HUES6 (cell line): ENCODE results near the gene XXYLT1.
A peak's percentile ranks its signal among the peaks of the same experiment; 100 is the strongest.

Source experiments
- H3K27ac ChIP-seq: 2 replicates; pipeline ENCODE4 v1.7.0; 2013; ENCODE audit warnings: low read depth, mild to moderate bottlenecking, low read length, inconsistent platforms
- H3K27me3 ChIP-seq: 2 replicates; pipeline ENCODE4 v1.6.1; 2013; ENCODE audit warnings: low read length; ENCODE audit not compliant: control insufficient read depth, insufficient read depth
- H3K36me3 ChIP-seq: 2 replicates; pipeline ENCODE4 v1.6.1; 2013; ENCODE audit warnings: low read length; ENCODE audit not compliant: control insufficient read depth, insufficient read depth
- H3K4me1 ChIP-seq: 2 replicates; pipeline ENCODE4 v1.6.1; 2013; ENCODE audit warnings: low read length; ENCODE audit not compliant: control insufficient read depth, insufficient read depth
- H3K4me3 ChIP-seq: 2 replicates; pipeline ENCODE4 v1.5.1; 2013; ENCODE audit warnings: low read depth, low read length
- H3K9ac ChIP-seq: one replicate; pipeline ENCODE4 v1.6.1; 2013; ENCODE audit warnings: mild to moderate bottlenecking, low read length
- H3K9me3 ChIP-seq: 2 replicates; pipeline ENCODE4 v1.6.1; 2013; ENCODE audit warnings: low read depth, low read length; ENCODE audit not compliant: control insufficient read depth, insufficient read depth

The XXYLT1 gene

DNA sequence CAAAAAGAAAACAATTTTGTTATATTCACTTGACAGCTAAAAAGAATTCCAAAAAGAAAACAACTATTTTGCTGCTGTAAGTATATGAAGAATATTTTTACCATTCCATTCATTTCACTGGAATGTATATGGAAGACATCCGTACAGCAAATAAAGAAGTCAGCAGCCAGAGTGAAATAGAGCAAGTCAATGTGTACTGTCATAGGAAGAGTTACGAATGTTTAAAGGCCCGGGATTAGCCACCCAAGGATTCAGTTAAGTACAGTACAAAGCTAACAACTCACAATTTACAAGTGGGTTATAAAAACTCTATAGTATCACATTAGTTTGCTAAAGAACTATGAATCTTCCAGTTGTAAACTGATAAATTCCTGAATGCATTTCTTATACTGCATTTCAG is 14.4 kb upstream of the XXYLT1 start:
- no peaks in the 10 kb centered on the region for H3K9me3 ChIP-seq
- no peak overlapping the region for H3K9ac ChIP-seq
- peaks cover 38% of the 10 kb centered on the region for H3K36me3 ChIP-seq
- H3K27ac ChIP-seq, result no peak overlapping the region
- H3K4me3 ChIP-seq, result no peak overlapping the region
- H3K4me1 ChIP-seq, result no peaks in the 10 kb centered on the region
- H3K27me3 ChIP-seq, result no peaks in the 10 kb centered on the region

DNA sequence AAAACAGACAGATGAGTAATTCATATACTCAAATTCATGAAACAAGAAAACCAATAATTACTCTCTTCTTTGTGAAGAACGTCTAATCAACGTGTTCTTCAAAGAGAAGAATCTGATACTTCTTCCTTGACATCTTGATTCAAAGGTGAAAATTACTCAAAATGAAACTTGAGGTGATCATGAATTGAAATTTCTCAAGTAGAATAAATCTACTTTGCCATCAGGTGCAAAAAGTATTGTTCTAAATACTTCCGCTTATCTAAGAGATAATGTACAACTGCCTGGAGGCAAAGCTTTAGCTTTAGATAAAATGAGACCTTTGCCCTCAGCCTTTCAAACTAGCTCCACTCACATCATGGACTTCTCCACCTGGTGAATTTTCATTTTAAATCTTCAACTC is 13.9 kb upstream of the XXYLT1 start:
- Histone ChIP-seq H3K36me3 (peaks cover 33% of the 10 kb centered on the region), H3K9me3 (no peaks in the 10 kb centered on the region), H3K4me3 (no peak overlapping the region), H3K27me3 (no peaks in the 10 kb centered on the region), H3K27ac (no peak overlapping the region), H3K4me1 (no peaks in the 10 kb centered on the region), H3K9ac (no peak overlapping the region)

DNA sequence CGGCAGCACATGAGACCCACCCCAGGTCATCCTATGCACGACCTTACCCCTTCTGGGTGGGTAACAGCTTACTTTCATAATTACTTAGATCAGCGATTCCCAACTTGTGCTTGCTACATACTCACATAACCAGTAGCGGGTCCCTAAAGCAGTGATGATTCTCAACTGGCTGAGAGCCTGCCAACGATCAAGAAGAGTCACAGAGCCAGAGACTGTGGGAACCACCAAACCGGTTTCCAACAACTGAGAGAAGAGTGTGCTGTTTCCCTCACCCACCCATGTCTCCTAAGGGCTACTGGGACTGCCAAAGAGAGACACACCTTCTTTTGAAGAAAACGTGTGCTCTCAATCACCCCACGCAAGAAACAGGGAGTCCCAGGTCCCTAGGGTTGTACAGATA is 12.0 kb upstream of the XXYLT1 start:
- Histone ChIP-seq H3K36me3 (peaks cover 24% of the 10 kb centered on the region), H3K4me1 (no peaks in the 10 kb centered on the region), H3K4me3 (no peak overlapping the region), H3K9ac (no peak overlapping the region), H3K27ac (no peak overlapping the region), H3K9me3 (no peaks in the 10 kb centered on the region), H3K27me3 (no peaks in the 10 kb centered on the region)

DNA sequence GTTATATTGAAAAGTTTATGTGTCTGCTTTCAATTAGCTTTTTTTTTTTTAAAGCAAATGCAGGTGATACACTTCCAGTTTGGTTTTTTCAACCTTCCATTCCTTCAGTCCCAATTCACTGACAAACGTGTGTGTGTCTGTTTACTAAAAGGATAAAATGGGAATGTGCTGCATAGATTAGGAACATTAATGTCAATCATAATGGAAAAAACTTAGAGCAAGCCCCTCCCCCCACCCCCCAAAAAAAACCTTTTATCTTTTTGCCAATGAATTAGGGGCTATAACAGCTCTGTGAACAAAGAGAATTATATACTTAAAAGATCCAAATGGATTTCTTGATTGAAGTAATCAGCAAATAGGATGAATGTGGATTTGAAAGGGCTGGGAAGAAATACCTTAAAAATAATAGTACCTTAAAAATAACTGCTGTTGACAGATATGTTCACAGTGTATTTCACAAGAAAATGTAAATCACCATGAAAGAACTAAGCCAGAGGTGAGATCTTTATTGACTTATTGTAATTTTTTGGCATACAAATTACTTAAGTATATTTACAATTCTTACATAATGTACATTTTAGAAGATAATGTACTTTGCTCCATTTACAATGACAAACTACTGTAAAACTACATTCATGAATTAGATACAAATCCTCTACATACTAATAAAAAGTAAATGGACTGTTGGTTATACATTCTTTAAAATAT is 3.5 kb upstream of the XXYLT1 start:
- Histone ChIP-seq H3K36me3 (no peaks in the 10 kb centered on the region; the same call in 1 of the 2 replicates), H3K9ac (no peak overlapping the region), H3K27ac (no peak overlapping the region), H3K4me3 (no peak overlapping the region), H3K4me1 (peaks cover 15% of the 10 kb centered on the region), H3K9me3 (no peaks in the 10 kb centered on the region), H3K27me3 (no peaks in the 10 kb centered on the region)

DNA sequence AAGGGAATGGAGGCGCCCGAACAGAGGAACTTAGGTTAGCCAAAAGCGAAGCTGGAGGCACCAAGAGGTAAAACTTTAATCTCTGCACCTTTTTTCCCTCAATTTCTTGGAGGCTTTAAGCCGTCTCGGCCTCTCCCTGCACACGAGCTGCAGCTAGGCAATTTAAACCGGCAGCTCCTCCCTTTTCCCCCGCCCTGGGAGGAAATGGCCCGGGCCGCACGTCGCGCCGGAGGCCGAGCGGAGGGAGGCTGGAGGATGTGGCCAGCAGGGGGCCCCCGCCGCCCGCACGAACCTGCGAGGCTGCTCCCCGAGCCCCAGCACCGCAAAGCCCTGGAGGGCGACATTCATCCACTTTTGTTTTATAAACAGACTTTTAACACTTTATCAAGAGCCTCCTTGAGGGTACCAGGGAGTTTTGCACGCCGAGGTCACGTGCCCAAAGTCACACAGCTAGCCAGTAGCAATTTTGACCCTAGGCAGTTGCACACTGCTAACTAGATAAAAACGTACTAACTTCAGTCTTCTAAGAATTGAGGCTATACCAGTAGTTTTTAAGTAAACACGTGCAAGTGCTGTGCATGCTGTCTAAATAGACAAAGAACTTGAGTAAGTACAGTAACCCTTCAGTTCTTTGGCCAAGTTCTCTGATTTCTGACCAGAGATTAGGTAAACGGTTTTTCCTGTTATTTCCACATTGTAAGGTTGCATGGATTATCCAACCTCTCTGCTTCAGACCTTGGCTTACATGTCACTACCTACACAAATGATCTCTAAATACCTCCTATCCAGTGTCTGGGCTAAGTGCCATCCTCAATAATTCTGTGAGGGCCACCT is 668 bp upstream of the XXYLT1 start:
- Histone ChIP-seq H3K9ac (peak overlapping the region; percentile 90), H3K36me3 (peaks cover 8% of the 10 kb centered on the region), H3K27ac (peak overlapping the region; percentile 75), H3K9me3 (no peaks in the 10 kb centered on the region), H3K4me1 (peaks cover 21% of the 10 kb centered on the region), H3K27me3 (no peaks in the 10 kb centered on the region), H3K4me3 (peak overlapping the region; percentile 77)

DNA sequence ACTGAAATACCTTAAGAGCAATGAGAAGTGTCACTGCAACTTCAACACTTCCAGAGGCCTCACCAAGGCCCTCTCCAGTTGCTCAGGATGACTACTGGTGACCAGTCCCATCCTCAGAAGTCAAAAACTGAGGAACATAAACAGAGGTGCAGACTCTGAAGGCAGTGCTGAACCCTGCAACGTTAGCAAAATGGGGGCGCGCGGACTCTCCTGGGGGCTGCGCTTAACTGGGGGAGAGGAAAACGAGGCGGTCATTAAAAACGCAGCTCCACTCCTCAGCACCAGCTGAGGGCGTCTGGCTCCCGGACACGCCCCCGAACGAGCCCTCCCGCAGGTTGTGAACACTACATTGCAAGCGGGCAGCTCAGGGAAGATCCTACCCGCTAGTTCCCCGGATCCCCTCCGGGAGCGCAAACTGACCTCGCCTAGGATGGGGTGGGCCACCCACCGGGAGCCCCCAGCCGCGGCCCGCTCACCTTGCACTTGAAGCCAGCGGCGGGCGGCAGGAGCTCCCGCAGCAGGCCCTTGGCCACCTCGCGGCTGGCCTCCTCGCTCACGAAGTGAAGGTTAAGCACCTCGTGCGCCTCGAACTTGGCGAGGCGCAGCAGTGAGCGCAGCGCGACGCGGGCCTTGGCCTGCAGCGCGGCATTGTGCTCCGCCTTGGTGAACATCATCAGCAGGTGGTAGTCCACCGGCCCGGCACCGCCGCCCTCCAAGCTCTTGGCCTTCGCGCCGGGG is 711 bp downstream of the XXYLT1 start:
- peak overlapping the region; percentile 77 for H3K4me3 ChIP-seq
- no peaks in the 10 kb centered on the region for H3K27me3 ChIP-seq
- peak overlapping the region; percentile 90 for H3K9ac ChIP-seq
- H3K9me3 ChIP-seq, result no peaks in the 10 kb centered on the region
- peaks cover 21% of the 10 kb centered on the region for H3K4me1 ChIP-seq
- peak overlapping the region; percentile 75; the same call in 1 of the 2 replicates for H3K27ac ChIP-seq
- peaks cover 20% of the 10 kb centered on the region for H3K36me3 ChIP-seq

DNA sequence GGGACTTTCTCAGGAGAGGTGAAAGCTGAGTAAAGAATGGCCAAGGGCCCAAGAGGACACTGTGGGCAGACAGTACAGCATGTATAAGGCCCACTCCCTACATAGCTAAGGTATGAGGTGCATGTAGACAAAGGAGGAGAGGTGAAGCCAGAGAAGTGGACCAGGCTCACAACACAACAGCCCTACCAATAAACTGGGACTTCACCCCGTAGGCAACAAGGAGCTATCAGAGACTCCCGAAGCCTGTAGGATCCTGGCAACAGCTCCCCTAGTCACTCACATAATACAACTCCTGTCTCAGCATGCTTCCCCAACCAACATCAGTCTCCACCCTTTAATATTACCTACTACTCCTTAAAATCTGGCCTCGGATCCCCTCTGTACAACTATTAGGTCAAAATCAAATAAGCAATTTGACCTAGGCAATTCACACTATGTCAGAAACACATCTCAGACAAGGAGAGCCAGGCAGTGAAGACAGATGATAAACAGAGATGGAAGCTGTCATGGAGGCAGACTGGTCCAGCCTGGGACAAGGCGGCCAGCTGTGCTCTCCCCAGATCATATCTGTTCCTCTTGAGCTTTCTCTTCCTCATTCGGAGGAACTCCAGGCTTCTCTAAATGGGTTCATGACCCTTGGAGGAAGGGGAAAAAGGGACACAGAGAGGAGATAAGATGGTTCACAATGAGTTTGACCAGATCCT is 1.4 kb downstream of the XXYLT1 start:
- H3K27ac ChIP-seq, result no peak overlapping the region
- H3K4me1 ChIP-seq, result peaks cover 21% of the 10 kb centered on the region
- peak overlapping the region; percentile 77 for H3K4me3 ChIP-seq
- H3K27me3 ChIP-seq, result no peaks in the 10 kb centered on the region
- H3K9ac ChIP-seq, result peak overlapping the region; percentile 90
- peaks cover 20% of the 10 kb centered on the region for H3K36me3 ChIP-seq
- H3K9me3 ChIP-seq, result no peaks in the 10 kb centered on the region

DNA sequence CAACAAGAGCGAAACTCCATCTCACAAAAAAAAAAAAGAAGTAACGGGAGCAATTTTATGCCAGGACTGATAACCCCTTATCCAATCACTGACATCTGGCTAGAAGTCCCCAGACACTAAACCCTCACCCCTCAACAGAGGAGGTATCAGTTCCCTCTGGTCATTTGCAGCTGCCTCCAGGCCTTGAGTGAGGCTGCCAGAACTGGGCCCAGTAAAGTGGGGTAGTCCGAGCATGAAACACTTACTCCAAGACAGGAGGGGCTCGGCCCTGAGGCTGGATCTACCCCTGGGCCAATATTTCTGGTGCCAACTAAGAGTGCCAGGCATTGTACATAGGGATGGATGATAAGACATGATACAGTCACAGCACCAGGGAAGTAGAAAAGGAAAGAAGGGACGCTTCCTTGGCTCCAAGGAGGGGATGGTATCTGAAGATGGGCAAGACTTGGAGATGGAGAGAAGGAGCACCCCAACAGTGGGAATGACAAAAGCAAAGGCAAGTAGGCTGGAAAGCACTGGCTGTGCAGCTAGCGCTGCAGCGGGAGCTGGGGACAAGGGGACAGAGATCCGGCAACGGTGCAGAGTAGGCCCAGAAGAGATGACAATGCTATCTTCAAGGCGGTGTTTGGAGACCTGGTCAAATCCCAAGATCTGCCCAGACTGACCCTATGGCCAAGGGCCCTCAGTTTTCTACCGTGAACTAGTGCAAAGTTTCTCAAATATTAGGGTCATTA is 2.2 kb downstream of the XXYLT1 start:
- no peaks in the 10 kb centered on the region for H3K27me3 ChIP-seq
- no peak overlapping the region for H3K9ac ChIP-seq
- H3K9me3 ChIP-seq, result no peaks in the 10 kb centered on the region
- peaks cover 21% of the 10 kb centered on the region for H3K4me1 ChIP-seq
- no peak overlapping the region for H3K4me3 ChIP-seq
- no peak overlapping the region for H3K27ac ChIP-seq
- H3K36me3 ChIP-seq, result peaks cover 20% of the 10 kb centered on the region

DNA sequence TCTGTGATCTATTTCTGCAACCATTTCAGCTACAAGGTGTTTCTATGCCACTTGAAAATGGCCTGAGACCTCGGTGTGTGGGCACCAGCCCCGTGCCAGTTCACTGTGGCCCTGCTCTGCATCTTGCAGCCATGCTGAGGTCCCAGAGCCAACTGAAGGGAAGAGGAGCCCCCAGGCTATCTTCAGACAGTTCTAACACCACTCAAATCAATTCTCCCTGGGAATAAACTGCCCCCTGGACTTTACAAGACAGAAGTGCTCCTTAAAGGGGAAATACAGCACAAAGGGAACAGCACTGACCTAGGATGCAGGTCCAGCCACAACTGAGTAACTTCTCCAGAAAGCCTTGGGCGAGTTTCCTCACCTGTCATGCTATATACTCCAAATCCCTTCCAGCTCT is 3.9 kb downstream of the XXYLT1 start:
- H3K27ac ChIP-seq, result no peak overlapping the region
- peaks cover 20% of the 10 kb centered on the region for H3K36me3 ChIP-seq
- no peak overlapping the region for H3K9ac ChIP-seq
- H3K4me1 ChIP-seq, result peaks cover 23% of the 10 kb centered on the region
- no peaks in the 10 kb centered on the region for H3K27me3 ChIP-seq
- H3K4me3 ChIP-seq, result no peak overlapping the region
- no peaks in the 10 kb centered on the region for H3K9me3 ChIP-seq

DNA sequence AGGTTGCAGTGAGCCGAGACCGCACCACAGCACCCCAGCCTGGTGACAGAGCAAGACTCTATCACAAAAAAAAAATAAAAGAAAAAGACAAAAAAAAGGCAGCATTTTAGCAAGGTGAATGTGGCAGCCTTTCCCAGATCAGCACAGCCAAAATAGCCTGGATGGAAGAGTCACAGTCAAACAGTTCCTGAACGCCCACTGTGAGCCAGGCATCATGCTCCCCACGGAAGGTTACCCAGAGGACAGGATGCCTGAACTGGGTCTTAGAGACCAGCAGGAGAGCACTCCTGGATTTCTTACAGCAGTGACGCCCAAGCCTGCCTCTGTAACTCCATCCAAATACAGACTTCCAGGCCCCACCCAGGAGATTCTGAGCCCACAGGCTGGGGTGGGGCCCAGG is 4.5 kb downstream of the XXYLT1 start:
- H3K27ac ChIP-seq, result no peak overlapping the region
- peaks cover 18% of the 10 kb centered on the region for H3K4me1 ChIP-seq
- H3K27me3 ChIP-seq, result no peaks in the 10 kb centered on the region
- no peak overlapping the region for H3K4me3 ChIP-seq
- H3K36me3 ChIP-seq, result peaks cover 20% of the 10 kb centered on the region
- H3K9me3 ChIP-seq, result no peaks in the 10 kb centered on the region
- H3K9ac ChIP-seq, result no peak overlapping the region
